Right ventricle myocardium superior (tissue), 1 donor: ENCODE measurements around the gene ANGPTL8. TPM values are rescaled to one million over a fixed set of nuclear protein-coding genes. Genes with fewer than 3 reads are reported as not detected.
A peak's percentile ranks its signal among the peaks of the same experiment; 100 is the strongest.

ENCODE experiments used
- ATAC-seq: fragments of 200-7000 bp; cut with Tn5 transposase; one replicate; pipeline ENCODE4 v1.9.1; 2020; ENCODE audit warnings: mild to moderate bottlenecking; ENCODE audit not compliant: poor library complexity
- DNase-seq: peaks from one replicate; pipeline ENCODE4 v3.0.0-alpha.2; 2020
- intact Hi-C: fragments of 100-400 bp; cut with DNase I; formaldehyde crosslinking; loops from one replicate; pipeline ENCODE4 v1.11.2; 2022
- total RNA-seq: library from RNA; stranded (reverse); fragmentation: NEBNext Ultra II Directional; extraction: Animal tissue kit (Norgen Biotek cat#: 25700); gene quantifications from one replicate; pipeline ENCODE4 v1.2.1, GENCODE V29; 2021
- donor health status: DM: no; HTN: yes; CAD: no; lungs with severe emphysema.

ANGPTL8 gene
- total RNA-seq, 1 donor from 2014 or later, result 0.40 TPM

- intact Hi-C loops, result no loop called here
- no peak for ATAC-seq
These were observed 11.8 kb downstream of the ANGPTL8 start for GRCh38 chr19:11251217-11251616.

GRCh38 chr19:11251650-11252314, 12.4 kb downstream of the ANGPTL8 start:
- intact Hi-C loops, result no loop called here
- no peak for ATAC-seq
- DNase-seq, result no peak

More at GRCh38 chr19:11251217-11251616, 11.8 kb downstream of the ANGPTL8 start:
- DNase-seq, result no peak

- ATAC-seq, result no peak
- intact Hi-C loops, result no loop called here
- DNase-seq, result no peak
These were observed 13.4 kb downstream of the ANGPTL8 start for GRCh38 chr19:11252665-11253355.

GRCh38 chr19:11254666-11255065, 15.2 kb downstream of the ANGPTL8 start:
- intact Hi-C loops, result no loop called here
- ATAC-seq (no peak), DNase-seq (no peak)

- DNase-seq (peak; percentile 73), ATAC-seq (peak; percentile 76)
- intact Hi-C loops, result no loop called here
These were observed 16.8 kb downstream of the ANGPTL8 start for GRCh38 chr19:11256189-11256588.

- ATAC-seq, result no peak
- intact Hi-C loops, result no loop called here
- DNase-seq, result no peak
These were observed 18.5 kb downstream of the ANGPTL8 start for GRCh38 chr19:11257846-11258380.

- ATAC-seq, result no peak
- intact Hi-C loops, result no loop called here
- no peak for DNase-seq
These were observed 21.6 kb downstream of the ANGPTL8 start for GRCh38 chr19:11260996-11261395.

- DNase-seq (no peak), ATAC-seq (peak; percentile 11)
- intact Hi-C loops, result no loop called here
These were observed 22.1 kb downstream of the ANGPTL8 start for GRCh38 chr19:11261431-11261970.

- DNase-seq (peak; percentile 65), ATAC-seq (peak; percentile 75)
- intact Hi-C loops, result no loop called here
These were observed 22.8 kb downstream of the ANGPTL8 start, which contains the start of gene DOCK6 for GRCh38 chr19:11261971-11262839. TSS of gene DOCK6 (minus strand) at chr19:11262524. CDS start at chr19:11262440, 84 bp downstream.

GRCh38 chr19:11263726-11264125, 24.3 kb downstream of the ANGPTL8 start:
- no peak for DNase-seq
- ATAC-seq, result no peak
- intact Hi-C loops, result no loop called here

GRCh38 chr19:11264452-11265176, 25.2 kb downstream of the ANGPTL8 start:
- DNase-seq, result peak; percentile 68
- intact Hi-C loops, result no loop called here
- peak; percentile 33 for ATAC-seq

GRCh38 chr19:11265177-11265784, 25.9 kb downstream of the ANGPTL8 start:
- intact Hi-C loops, result no loop called here
- ATAC-seq, result no peak
- DNase-seq, result no peak

GRCh38 chr19:11265785-11266236, 26.4 kb downstream of the ANGPTL8 start:
- DNase-seq (no peak), ATAC-seq (no peak)
- intact Hi-C loops, result no loop called here

- DNase-seq (no peak), ATAC-seq (no peak)
- intact Hi-C loops, result no loop called here
These were observed 28.1 kb downstream of the ANGPTL8 start for GRCh38 chr19:11267316-11268085.

- intact Hi-C loops, result no loop called here
- DNase-seq (peak; percentile 85), ATAC-seq (peak; percentile 80)
These were observed 29.4 kb downstream of the ANGPTL8 start for GRCh38 chr19:11268783-11269267.

- intact Hi-C loops, result no loop called here
- DNase-seq, result no peak
- no peak for ATAC-seq
These were observed 30.0 kb downstream of the ANGPTL8 start for GRCh38 chr19:11269408-11269807.

GRCh38 chr19:11273296-11273695, 33.9 kb downstream of the ANGPTL8 start:
- intact Hi-C loops, result no loop called here
- no peak for DNase-seq
- ATAC-seq, result no peak
